GM12874 (cell line): ENCODE results near the gene FAM120C.

Experiments used
- CTCF ChIP-seq: IDR thresholded peaks from 2 replicates; pipeline ENCODE4 v1.5.1; 2011; ENCODE audit warnings: low read depth, mild to moderate bottlenecking, control low read depth, low read length, moderate library complexity; ENCODE audit not compliant: insufficient read depth

FAM120C gene

GRCh38 chrX:54134269-54134668, 48.8 kb downstream of the FAM120C start:
- no peak for TF ChIP-seq CTCF

- TF ChIP-seq CTCF: no peak
These were observed 66.7 kb downstream of the FAM120C start for GRCh38 chrX:54116391-54116790.

- no peak for TF ChIP-seq CTCF
These were observed 89.5 kb downstream of the FAM120C start for GRCh38 chrX:54093571-54093970.

- TF ChIP-seq CTCF: no peak
These were observed 89.9 kb downstream of the FAM120C start for GRCh38 chrX:54093159-54093558.

- no peak for TF ChIP-seq CTCF
These were observed 92.2 kb downstream of the FAM120C start for GRCh38 chrX:54090880-54091279.

- TF ChIP-seq CTCF: no peak
These were observed 93.9 kb downstream of the FAM120C start for GRCh38 chrX:54089191-54089590.

- TF ChIP-seq CTCF: no peak
These were observed 95.4 kb downstream of the FAM120C start for GRCh38 chrX:54087661-54088060.

- no peak for TF ChIP-seq CTCF
These were observed 97.4 kb downstream of the FAM120C start for GRCh38 chrX:54085666-54086065.
